ENCODE measurements around the gene SLC25A25.
A peak's percentile ranks its signal among the peaks of the same experiment; 100 is the strongest.
"Not testable (repeated sequence)": the region's sequence is repeated elsewhere in the genome, so short reads cannot be mapped to it uniquely, and the experiment has no call there.

SLC25A25 gene

GRCh38 chr9:128109050-128109709 lies 41.1 kb downstream of the SLC25A25 start:
- no peak for DNase-seq

- not testable (repeated sequence) for DNase-seq
Observed at GRCh38 chr9:128111726-128112125, 43.7 kb downstream of the SLC25A25 start.

- no peak for DNase-seq
Observed at GRCh38 chr9:128113526-128114325, 45.7 kb downstream of the SLC25A25 start.

- DNase-seq = no peak
Observed at GRCh38 chr9:128114326-128115186, 46.5 kb downstream of the SLC25A25 start.

- DNase-seq = peak; percentile 79 to 90 (median 87)
Observed at GRCh38 chr9:128115187-128116103, 47.4 kb downstream of the SLC25A25 start.

- DNase-seq = no peak
Observed at GRCh38 chr9:128116104-128117083, 48.4 kb downstream of the SLC25A25 start.

- peak; percentile 94 to 99 (median 98) for DNase-seq
Observed at GRCh38 chr9:128117613-128118471, 49.8 kb downstream of the SLC25A25 start.

GRCh38 chr9:128118472-128118857 lies 50.4 kb downstream of the SLC25A25 start:
- DNase-seq = no peak

- no peak for DNase-seq
Observed at GRCh38 chr9:128118971-128119665, 51.1 kb downstream of the SLC25A25 start.

GRCh38 chr9:128120061-128120740 lies 52.2 kb downstream of the SLC25A25 start:
- no peak for DNase-seq

- no peak for DNase-seq
Observed at GRCh38 chr9:128120741-128121465, 52.9 kb downstream of the SLC25A25 start.

- DNase-seq = no peak
Observed at GRCh38 chr9:128121466-128121810, 53.4 kb downstream of the SLC25A25 start.

GRCh38 chr9:128121924-128122808 lies 54.1 kb downstream of the SLC25A25 start:
- no peak for DNase-seq

GRCh38 chr9:128122809-128123175 lies 54.8 kb downstream of the SLC25A25 start:
- DNase-seq = no peak

- DNase-seq = no peak
Observed at GRCh38 chr9:128123451-128124080, 55.5 kb downstream of the SLC25A25 start.

- no peak for DNase-seq
Observed at GRCh38 chr9:128124451-128124850, 56.4 kb downstream of the SLC25A25 start.
